ENCODE results near the gene JAGN1. TPM values are rescaled to one million over a fixed set of nuclear protein-coding genes. Genes with fewer than 3 reads are reported as not detected.
"Not testable (repeated sequence)": the region's sequence is repeated elsewhere in the genome, so short reads cannot be mapped to it uniquely, and the experiment has no call there.

Gene JAGN1
- total RNA-seq, 1 donor from 2014 or later = 24.0 TPM

- DNase-seq = no peak
Measured at GRCh38 chr3:9898467-9899241, 8.2 kb downstream of the JAGN1 start.

DNA sequence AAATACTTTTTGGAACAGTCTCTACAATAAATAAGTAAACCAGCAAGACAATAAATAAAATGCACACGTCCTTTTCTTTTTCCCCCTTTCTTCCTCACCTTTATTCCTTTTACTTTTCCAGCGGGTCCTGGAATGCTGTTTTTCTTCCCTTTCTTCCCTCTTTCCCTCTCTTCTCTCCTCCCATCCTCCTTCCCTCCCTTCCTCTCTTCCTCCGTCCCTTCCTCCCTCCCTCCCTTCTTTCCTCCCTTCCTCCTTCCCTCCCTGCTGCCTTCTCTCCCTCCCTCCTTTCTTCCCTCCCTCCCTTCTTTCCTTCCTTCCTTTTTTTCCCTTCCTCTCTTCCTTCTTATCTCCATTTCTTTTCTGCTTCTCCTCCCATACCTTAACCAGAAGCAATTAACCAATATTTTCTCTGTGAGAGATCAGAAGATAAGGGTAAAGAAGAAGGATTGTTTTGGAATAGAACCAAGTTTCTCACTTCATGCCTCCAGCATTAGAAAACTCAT is 8.9 kb downstream of the JAGN1 start:
- no peak for DNase-seq

- DNase-seq = not testable (repeated sequence)
Measured at GRCh38 chr3:9900965-9901415, 10.6 kb downstream of the JAGN1 start.

GRCh38 chr3:9901967-9902366 is 11.6 kb downstream of the JAGN1 start:
- DNase-seq = no peak

- DNase-seq = peak; percentile 33
Measured at GRCh38 chr3:9902372-9903237, 12.2 kb downstream of the JAGN1 start, which contains the start of gene IL17RE. TSS of gene IL17RE (plus strand) at chr3:9902848. CDS start at chr3:9902933, 85 bp downstream.

GRCh38 chr3:9903238-9903624 is 12.8 kb downstream of the JAGN1 start:
- no peak for DNase-seq

DNA sequence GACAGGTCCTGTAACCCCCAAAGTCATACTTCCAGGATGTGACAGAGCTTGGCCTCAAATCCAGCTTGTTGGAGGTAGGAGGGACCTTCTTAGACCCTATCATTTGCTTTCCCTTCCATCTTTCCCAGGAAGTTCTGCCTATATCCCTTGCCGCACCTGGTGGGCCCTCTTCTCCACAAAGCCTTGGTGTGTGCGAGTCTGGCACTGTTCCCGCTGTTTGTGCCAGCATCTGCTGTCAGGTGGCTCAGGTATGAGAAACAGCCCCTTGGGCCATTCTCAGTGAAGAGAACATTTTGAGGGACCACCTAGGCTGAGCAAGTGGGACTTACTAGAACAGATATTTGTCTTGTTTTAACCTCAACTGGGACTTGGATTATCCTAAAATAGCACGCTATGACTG is 13.5 kb downstream of the JAGN1 start:
- DNase-seq = no peak

GRCh38 chr3:9906480-9906879 is 16.1 kb downstream of the JAGN1 start:
- no peak for DNase-seq

GRCh38 chr3:9908286-9908685 is 17.9 kb downstream of the JAGN1 start:
- no peak for DNase-seq

DNA sequence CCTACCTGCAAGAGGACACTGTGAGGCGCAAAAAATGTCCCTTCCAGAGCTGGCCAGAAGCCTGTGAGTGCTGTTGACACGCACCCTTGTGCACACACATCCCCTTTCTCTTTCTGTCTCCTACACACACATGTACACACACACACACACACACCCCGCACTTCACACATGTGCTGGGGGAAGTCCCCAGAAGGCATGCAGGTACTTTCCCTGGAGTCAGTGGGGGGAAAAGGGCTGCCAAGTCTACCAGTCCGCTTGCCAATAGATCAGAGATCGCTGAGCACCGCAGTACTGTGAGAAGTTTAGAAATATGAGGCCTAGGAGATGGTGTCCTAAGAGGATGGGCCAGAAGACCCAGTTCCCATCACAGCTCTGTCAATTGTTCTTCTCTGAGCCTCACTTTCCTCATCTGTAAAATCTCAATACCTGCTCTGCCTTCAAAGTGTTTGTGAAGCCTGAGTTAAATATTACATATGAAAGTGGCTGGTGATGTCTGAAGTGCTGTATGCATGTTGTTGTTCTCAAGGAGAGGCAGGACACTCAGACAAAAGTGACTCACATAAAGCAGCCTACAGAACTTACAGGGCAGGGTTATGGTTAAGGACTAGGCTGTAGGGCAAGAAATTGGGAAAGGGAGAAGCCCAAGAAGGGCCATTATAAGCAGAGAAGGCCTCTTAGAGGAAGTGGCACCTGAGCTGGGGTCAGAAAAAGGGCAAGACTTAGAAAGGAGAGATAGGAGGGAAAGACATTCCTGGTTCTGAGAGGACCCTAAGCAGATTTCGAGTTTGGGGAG is 19.0 kb downstream of the JAGN1 start:
- DNase-seq = no peak

GRCh38 chr3:9911863-9912262 is 21.5 kb downstream of the JAGN1 start:
- no peak for DNase-seq

- no peak for DNase-seq
Measured at GRCh38 chr3:9912294-9912935, 22.0 kb downstream of the JAGN1 start.

GRCh38 chr3:9913601-9914000 is 23.2 kb downstream of the JAGN1 start:
- DNase-seq = no peak

- DNase-seq = no peak
Measured at GRCh38 chr3:9914011-9914410, 23.6 kb downstream of the JAGN1 start.

DNA sequence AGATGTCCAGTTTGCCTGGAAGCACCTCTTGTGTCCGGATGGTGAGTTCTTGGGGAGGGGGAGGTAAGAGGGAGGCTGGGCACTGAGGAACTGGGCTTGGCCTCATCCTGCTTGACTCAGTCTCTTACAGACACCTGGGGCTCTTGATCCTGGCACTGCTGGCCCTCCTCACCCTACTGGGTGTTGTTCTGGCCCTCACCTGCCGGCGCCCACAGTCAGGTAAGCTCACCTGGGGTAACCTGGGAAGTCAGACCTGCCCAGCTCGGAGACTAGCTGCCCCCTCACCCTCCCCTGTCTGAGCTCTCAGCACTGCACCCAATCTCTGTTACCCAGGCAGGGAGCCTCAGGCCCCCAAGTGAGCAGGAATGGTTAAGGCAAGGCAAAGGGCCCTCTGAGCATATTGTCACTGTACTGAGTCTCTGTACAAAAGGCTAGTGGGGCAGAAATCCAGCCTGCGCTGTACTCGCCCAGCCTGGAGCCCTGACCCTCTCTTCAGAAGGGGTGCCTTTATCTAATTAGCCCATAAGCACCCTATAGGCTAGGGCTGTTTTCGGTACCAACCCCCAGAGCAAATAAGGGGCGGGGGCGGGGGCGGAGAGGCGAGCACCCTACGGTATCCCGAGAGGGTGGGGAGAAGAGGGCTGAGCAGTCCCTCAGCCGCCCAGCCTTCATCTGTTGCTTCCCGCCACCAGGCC is 24.3 kb downstream of the JAGN1 start:
- DNase-seq = no peak

- peak; percentile 80 for DNase-seq
Measured at GRCh38 chr3:9915254-9916141, 25.1 kb downstream of the JAGN1 start.

DNA sequence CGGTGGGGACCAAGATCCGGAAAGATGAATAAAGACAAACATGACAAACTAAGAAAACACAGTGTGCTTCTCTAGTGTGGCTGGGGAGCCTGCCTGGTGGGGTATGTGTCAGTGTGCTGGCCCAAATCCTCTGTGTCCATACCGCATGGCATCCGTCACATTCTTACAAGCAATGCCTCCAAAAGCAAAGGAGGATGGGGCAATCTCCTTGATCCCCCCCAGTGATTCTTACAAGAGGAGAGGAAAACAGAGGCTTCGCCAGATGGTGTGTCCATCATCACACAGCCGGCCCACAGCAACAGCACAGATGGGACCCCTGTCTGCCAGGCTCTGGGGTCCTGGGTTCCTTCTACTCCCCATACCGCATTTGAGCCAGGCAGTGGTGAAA is 25.9 kb downstream of the JAGN1 start:
- DNase-seq = no peak

- peak; percentile 96 for DNase-seq
Measured at GRCh38 chr3:9916734-9917680, 26.6 kb downstream of the JAGN1 start, which contains the start of gene IL17RC. TSS of gene IL17RC (plus strand) at chr3:9917098. CDS start at chr3:9917316, 218 bp downstream.

- no peak for DNase-seq
Measured at GRCh38 chr3:9917820-9918219, 27.4 kb downstream of the JAGN1 start.

Data from tongue (tissue), 2 donors.